Right renal cortex interstitium (tissue), 3 donors: ENCODE measurements around the gene LAMC3. TPM values are rescaled to one million over a fixed set of nuclear protein-coding genes. Genes with fewer than 3 reads are reported as not detected.
"Not testable (repeated sequence)": the region's sequence is repeated elsewhere in the genome, so short reads cannot be mapped to it uniquely, and the experiment has no call there.

Experiments used
- DNase-seq, 3 donors: peaks; one replicate each; pipeline ENCODE4 v3.0.0-alpha.2; 2013; ENCODE audit warnings: low read depth in 3 of 3, low spot score in 2 of 3
- polyA plus RNA-seq, 3 donors: library from polyadenylated mRNA; unstranded; fragments of 120-200 nt; gene quantifications; one replicate each; pipeline ENCODE4 v1.2.1, GENCODE V29; 2013; ENCODE audit not compliant: insufficient read length in 3 of 3

LAMC3 gene
- polyA plus RNA-seq, 3 donors: 18.1 to 29.3 (median 18.3) TPM

DNA sequence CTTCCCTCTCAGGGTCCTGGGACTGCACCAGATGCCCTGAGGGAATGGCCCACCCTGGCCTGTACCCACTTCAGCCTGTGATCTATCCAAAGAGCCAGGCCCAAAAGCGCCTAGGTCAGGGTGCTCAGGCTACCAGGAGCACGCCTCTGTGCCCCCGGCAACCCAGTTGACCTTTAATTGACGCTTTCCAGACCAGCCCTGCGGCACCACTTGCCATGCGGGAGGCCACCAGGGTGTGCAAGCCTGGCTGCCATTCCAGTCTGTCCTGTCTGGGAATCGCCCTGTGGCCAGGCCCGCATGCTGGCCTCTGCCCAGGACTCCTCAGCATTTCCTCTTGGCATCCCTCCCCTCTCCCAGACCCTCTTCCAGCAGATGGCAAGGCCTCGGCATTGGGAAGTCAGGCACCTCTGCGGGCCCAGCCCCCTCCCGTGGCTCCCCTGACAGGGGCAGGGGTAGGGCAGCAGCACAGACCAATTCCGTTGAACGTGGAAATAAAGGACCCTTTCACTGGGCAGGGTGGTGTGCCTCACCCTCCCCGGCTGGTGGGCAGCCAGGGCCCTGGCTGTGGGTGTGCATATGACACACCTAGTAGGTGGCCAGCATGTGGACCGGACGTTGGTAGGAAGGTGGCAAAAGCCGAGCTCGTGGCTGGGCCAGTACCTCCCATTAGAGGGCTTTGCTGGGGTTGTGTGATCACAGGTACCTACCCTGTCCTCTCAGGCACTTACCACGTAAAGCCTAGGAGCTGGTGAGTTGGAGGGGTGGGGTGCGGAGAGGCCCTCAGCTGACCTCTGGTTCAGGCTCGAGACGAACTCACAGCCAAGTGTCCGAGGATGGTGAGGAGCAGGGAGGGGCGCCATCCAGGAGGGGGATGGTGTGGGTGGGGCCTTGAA is 83.8 kb downstream of the LAMC3 start:
- DNase-seq: no peak

DNA sequence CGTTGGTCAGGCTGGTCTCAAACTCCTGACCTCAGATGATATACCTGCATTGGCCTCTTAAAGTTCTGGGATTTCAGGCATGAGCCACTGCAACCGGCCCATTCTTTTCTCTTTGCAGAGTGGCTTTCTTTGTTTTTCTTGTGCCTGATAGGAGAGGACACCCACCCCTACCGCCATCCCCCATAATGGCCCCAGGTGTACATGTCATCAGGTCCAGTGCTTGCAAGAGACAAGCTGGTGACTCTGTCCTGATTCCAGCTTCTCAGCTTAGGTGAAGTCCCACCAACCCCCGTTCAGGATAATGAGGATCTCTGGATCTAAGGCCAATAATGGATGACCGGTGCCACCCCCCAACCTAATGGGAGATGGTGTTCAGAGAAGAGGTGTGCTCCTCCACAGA is 85.0 kb downstream of the LAMC3 start:
- no peak for DNase-seq

DNA sequence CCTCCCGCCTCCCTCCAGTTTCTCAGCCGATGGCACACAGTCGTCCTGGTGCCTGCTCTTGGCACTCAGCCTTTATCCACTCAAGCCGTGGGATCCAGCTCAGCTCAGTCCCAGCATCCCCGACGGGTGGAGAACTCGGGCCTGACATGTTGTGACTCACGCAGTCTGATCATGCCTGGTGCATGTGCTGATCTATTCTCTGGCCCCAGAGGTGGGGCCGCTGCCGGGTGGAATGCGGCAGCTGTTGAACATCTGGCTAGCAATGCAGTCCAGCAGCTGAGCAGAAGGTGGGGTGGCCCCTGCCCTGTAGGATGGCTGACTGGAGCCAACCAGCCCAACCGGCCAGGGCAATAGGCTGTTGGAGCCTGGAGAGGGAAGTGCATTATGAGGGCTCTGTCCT is 85.6 kb downstream of the LAMC3 start:
- DNase-seq: no peak

DNA sequence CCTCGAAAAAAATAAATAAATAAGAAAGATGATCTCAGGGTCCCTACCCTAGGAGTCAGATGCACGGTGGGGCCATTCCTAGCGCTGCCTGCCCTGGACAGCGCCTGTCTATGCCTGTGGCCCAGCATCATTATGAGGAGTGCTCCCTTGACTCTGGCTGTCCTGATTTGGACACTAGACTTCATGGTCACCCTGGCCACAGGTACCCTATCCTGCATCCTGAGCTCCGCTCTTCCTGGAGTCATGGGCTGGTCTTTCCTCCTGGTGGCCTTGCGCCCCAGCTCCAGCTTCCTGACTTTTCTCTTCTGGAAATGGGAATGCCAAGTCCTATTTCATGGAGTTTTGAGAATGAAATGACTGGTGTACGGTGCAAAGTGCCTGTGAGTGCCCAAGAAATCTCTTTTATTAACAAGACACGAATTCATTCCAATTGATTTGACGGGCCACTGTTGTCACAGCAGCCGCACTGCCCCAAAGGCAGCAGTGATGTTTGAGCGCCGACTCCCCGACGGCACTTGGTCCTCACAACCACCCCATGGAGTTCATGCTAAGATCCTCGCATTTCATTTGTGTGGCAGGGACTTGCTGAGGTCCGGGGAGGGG is 86.8 kb downstream of the LAMC3 start:
- no peak for DNase-seq

DNA sequence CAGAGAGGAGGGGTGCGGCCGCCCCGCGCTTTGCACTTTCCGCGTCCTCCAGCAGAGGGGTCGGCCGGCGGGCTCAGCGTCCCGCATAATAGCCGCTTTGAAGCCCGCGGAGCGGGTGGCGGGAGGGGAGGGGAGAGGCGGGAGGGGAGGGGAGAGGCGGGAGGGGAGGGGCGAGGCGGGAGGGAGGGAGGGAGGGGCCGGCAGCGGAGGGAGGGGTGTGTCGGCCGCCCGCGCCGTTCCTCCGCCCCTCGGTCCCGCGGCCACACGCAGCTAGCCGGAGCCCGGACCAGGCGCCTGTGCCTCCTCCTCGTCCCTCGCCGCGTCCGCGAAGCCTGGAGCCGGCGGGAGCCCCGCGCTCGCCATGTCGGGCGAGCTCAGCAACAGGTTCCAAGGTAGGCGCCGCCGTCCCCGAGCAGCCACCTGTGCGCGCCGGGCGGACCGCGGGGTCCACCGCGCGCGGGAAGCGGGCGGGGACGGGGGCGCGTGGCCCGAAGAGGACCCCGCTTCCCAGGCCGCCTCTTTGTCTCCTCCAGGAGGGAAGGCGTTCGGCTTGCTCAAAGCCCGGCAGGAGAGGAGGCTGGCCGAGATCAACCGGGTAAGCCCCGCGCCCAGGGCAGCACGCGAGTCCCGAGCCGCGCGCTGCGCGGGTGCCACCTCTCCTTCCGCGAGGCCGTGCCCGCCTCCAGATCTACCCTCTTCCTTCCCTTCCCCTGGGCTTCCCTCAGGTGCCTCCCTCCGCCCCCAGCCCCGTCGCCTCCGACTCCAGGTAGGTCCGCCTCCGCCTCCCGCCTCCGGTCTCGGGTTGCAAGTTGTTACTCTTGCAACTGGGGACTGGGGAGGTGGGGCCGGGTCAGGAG is 87.5 kb downstream of the LAMC3 start, which contains the start of gene AIF1L:
TSS of gene AIF1L (plus strand) at position 263 of the 857 bp plus-strand sequence. CDS start at position 362, 99 bp downstream.
- DNase-seq: peak in 1 of 3 donors; percentile 58

DNA sequence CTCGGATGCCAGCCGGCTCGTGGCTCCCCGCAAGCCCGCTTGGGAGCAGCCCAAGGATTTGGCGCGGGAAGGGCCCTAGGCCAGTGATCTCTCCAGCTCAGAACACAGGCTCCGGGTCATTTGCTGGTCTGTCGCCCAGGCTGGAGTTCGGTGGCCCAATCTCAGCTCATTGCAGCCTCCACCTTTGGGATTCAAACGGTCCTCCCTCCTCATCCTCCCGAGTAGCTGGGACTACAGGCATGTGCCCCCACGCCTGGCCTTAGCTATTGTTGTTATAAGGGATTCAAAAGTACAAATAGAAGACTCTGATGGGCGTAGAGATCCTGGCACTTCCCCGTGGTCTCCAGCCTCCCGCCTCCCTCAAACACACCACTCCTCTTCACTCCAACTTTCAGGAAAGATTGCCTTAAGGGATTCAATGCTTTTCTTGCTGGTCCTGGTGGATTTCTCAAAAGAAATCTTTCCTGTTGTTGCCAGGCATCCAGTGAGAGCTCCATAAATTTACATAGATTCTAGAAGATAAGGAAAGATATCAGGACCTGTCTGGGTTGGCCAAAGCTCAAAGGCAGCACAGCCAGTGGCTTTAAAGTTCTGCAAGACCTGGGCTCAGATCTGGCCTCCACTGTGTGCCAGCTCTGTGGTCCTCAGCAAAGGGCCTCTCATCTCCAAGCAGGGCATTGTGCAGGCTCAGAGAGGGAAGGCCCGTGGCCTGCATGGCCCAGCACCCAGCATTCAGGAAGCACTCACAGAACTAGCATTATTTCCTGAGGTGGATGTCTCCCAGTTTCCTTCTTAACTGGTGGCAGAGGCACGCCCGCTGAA is 88.4 kb downstream of the LAMC3 start:
- DNase-seq: no peak

DNA sequence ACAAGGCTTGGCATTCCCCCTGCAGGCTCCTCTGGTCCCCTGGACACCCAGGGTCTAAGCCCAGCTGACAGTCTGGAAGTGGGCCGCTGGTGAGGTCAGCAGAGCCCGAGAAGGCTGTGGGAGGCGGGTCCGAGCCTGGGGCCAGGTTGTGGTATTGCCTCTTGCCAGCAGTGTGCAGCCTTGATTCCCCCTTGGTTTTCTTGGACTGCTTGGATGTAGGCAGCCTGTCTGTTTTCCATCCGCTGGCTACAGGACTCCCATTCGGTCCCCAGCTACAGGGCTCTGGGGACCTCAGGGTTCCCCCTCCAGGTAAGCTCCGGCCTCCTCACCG is 88.9 kb downstream of the LAMC3 start:
- no peak for DNase-seq

DNA sequence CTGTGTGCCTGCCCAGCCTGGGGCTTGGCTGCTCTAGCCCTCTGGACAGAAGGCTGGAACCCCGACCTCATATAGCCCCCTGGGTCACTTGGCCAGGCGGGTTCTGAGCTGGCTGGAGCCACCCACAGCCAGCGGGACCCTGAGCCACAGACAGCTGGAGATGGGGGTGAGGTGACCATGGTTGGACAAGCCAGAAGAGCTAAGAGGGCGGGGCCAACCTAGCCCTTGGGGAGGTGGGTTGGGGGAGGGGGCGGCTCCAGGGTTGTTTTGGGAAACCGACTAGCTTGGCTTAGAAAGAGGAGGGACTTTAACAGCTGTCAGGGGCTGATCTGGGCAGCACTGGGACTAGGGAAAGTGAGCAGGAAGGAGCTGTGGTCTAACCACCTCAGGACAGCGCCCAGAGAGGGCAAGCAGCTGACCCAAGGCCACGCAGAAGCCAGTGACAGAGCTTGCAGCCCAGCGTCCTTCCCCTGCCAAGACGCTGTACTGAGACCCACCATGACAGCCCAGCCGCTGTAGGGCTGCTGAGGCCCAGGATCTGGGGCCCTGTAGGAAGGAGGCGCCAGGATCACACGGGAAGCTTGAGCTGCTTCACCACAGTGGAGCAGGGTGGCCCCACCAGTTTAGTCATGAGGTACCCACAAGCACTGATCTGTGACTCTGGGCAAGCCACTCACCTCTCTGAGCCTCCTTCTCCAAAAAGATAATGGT is 89.6 kb downstream of the LAMC3 start:
- no peak for DNase-seq

DNA sequence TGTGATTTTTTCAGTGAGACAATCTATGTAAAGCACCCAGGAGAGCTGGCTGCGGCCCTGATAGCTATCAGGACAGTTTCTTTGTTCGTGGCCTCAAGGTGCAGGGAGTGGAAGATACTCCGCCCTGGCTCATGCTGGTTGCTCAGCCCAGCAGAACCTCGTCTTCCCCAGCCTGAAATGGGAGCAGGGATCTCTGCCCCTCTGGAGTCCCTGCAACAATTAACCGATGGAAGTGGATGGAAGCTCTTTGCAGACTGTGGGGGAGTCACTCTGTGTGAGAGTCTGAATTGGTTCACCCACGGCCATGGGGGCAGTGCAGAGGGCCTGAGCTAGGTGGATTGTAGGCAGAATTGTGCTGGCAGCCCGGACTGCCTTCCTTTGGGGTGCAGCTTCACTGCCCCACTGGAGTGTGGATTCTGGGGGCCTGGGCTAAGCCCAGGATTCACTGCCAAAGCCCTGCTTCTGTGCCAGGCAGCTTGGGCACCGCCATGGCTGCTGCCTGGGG is 90.2 kb downstream of the LAMC3 start:
- DNase-seq: no peak

DNA sequence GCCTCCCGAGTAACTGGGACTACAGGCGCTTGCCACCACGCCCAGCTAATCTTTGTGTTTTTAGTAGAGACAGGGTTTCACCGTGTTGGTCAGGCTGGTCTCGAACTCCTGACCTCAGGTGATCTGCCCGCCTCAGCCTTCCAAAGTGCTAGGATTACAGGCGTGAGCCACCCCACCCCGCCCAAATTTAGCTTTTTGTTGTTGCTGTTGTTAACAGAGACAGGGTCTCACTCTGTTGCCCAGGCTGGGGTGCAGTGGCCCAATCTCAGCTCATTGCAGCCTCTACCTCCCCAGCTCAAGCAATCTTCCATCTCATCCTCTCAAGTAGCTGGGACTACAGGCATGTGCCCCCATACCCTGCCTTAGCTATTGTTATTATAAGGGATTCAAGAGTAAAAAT is 90.9 kb downstream of the LAMC3 start:
- DNase-seq: not testable (repeated sequence)

DNA sequence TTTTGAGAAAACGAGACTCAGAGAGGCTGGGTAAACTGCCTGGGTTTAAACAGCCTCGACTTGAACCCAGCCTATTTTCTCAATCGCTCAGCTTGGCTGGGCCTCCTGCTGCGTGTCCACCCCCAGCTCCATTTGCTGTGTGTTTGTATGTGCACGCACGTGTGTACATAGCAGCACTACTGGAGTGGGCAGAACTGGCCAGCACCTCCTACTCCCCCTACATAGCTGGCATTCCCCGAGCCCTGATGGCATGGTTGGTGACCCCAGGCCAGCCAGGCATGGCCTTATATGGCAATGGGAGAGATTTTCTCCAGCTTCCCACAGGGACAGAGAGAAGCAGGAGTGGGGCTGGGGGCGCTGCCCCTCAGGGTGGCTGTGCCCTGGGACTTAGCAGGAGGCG is 91.5 kb downstream of the LAMC3 start:
- DNase-seq: peak; percentile 53 to 67 (median 66)

DNA sequence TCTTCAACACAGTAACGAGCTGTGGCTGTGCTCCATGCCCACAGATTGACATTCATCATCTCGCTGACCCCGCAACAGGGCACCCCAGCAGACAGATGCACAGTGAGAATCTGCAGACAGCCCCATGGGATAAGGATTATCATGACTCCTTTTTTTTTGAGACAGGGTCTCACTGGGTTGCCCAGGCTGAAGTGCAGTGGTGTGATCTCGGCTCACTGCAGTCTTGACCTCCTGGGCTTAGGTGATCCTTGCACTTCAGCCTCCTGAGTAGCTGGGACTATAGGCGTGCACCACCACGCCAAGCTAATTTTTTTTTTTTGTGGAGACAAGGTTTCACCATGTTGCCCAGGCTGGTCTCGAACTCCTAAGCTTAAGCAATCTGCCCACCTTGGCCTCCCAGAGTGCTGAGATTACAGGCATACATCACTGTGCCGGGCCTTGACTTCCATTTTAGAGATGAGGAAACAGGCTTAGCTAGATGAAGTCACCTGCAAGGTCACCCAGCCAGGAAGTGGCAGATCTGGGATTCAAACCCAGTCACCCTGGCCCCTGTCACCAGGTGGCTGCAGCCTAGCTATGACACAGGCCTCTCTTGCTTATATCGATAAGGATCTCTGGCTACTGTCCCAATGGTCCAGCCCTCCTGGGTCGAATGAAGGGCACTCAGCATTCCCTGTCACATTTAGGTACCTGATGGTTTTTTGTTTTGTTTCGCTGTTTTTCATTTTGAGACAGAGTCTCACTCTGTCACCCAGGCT is 92.4 kb downstream of the LAMC3 start:
- DNase-seq: no peak

DNA sequence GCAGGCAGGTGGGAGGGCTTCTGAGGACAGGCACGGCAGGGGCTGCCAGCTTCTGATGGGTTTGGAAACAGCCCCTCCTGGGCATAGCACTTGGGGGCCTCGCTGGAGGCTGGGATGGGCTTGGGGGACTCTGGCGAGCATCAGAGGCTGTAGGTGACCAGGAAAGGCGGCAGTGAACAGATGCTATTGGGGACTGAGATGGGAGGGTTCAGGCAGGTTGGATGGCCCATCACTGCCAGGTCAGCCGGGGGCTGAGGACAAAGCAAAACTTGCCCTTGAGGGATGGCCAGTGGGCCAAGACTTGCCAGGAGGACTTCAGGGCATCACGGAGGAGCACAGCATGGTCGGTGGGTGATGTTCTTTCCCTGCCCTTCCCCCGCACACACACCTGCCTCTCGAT is 94.0 kb downstream of the LAMC3 start:
- DNase-seq: no peak

DNA sequence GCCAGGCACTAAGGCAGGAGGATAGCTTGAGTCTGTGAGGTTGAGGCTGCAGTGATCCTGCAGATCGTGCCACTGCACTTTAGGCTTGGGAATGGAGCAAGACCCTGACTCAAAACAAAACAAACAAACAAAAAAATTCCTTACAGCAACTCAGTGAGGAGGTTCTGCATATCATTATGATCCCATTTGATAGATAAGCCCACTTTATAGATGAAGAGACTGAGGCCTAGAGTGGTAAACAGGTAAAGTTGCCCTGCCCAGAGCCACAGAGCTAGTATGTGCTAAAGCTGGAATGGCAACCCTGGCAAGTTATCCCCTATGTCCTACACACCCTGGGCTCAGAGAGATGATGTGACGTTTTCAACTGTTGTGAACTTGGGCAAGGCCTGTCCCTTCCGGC is 94.6 kb downstream of the LAMC3 start:
- no peak for DNase-seq

DNA sequence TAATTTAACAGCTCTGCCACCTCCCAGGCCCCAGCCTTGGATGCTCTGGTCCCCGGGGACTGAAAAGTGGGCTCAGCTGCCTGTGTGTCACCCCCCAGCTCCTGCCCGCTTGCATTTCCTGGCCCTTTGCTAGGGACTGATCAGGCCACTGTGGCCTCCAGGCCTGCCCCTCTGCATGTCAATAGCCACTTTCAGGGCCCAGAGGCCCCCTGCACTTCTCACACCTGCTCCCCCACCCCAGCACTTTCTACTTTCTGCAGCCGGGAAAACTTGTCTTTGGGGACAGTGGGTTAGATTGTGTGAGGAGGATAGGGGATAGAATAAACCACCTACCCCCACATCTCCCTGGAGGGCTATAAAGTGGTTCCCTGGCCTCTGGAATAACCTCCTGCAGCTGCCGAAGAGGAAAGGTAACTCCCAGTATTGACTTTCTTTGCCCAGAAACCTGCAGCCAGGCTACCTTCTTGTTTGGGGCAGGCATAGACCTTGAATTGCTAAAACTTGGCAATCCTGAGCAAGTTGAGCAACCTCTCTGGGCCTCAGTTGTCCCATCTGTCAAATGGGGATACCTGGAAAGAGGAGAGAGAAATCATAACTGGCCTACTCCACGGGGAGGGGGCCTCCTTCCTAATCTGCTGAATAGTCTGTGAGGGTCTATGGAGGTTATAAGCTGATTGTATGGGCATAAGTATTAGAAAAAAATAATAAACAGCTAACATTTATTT is 95.2 kb downstream of the LAMC3 start:
- no peak for DNase-seq

DNA sequence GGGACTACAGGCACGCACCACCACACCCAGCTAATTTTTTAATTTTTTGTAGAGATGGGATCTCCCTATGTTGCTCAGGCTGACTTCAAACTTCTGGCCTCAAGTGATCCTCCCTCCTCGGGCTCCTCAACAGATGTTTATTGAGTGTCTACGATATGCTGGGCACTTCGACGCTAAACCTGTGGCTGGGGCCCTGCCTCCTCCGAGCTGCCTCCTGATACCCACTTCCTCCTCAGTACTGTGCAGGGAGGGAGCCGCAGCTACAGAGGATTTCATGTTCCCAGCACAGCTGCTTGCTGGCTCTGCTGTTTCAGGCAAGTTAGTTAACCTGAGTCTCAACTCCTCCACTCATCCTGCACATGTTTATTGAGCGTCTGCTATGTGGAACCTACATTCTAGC is 97.0 kb downstream of the LAMC3 start:
- DNase-seq: no peak

DNA sequence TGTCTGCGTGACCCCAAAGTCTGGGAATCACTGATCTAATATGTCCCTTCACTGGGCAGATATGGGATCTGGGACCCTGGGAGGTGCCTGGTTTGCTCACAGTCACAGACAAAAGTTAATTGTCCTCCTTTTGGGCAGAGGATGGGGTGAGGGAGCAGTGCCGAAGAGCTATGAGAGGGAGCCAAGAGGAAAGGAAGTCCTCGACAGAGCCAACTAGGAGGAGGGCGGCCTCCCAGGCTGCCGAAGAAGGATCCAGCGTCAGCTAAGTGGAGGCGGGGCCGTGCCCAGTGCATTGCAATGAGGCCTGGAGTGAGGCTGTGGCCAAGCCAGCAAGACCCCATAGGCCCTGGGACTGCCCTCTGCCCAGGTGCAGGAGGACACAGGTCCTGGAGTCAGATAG is 98.8 kb downstream of the LAMC3 start:
- no peak for DNase-seq

DNA sequence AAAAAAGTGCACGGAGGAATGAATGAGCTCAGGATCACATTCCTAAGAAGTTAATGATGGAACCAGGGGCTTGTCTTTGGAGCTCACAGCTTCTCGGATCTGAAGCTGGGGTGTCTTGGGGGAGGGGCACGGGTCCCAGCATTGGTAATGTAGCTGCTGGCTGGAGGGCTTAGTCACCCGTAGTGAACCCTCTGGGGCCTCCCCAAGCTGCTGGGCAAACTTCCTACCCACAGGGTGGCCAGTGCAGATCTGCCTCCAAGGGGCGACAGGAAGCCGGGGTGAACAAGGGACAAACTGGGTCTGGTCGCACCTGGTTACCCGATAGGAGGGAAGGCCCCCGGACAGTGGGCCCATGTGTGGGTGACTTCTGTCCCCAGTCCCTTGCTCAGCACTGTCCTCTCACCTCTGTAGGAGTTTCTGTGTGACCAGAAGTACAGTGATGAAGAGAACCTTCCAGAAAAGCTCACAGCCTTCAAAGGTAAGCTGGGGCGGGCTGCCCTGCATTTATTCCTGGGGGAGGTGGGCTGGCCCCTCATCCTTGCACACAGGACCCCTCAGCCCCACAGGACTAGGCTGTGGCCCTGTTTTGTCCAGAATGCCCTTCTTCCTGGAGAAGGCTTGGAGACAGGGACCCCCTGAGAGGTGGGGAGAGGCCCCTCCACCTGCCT is 102.3 kb downstream of the LAMC3 start:
- DNase-seq: no peak
